Measurements from ENCODE around the gene NEUROG1.

NEUROG1 gene

GRCh38 chr5:135494196-135494595 lies 41.6 kb downstream of the NEUROG1 start:
- H3K4me1 ChIP-seq = peaks cover 11% of the 10 kb centered on the region

GRCh38 chr5:135493406-135494180 lies 42.2 kb downstream of the NEUROG1 start:
- H3K27ac ChIP-seq = no peak overlapping the region
- no peak for TF ChIP-seq CTCF (IDR thresholded peaks at IDR 0.05)
- H2AFZ ChIP-seq = no peak overlapping the region
- H3K4me1 ChIP-seq = peaks cover 14% of the 10 kb centered on the region
- H3K36me3 ChIP-seq (ENCODE audit: control insufficient read depth, insufficient read depth, low read length) = no peaks in the 10 kb centered on the region
- H3K4me3 ChIP-seq (ENCODE audit: low read depth, low read length) = no peak overlapping the region
- no peaks in the 10 kb centered on the region for H3K9me3 ChIP-seq (ENCODE audit: control insufficient read depth, low read length)
- no peak overlapping the region for H3K9ac ChIP-seq
- H3K4me2 ChIP-seq (ENCODE audit: low read length) = no peak overlapping the region
- peaks cover 4% of the 10 kb centered on the region for H3K27me3 ChIP-seq (ENCODE audit: control insufficient read depth, insufficient read depth, low read length)
- no peaks in the 10 kb centered on the region for H3K79me2 ChIP-seq

More at GRCh38 chr5:135494196-135494595, 41.6 kb downstream of the NEUROG1 start:
- Histone ChIP-seq H3K4me3 (ENCODE audit: low read depth, low read length) (no peak overlapping the region), H3K4me2 (ENCODE audit: low read length) (no peak overlapping the region), H3K9ac (no peak overlapping the region), H3K27ac (no peak overlapping the region), H2AFZ (no peak overlapping the region), H3K9me3 (ENCODE audit: control insufficient read depth, low read length) (no peaks in the 10 kb centered on the region), H3K79me2 (no peaks in the 10 kb centered on the region), H3K36me3 (ENCODE audit: control insufficient read depth, insufficient read depth, low read length) (no peaks in the 10 kb centered on the region), H3K27me3 (ENCODE audit: control insufficient read depth, insufficient read depth, low read length) (peaks cover 4% of the 10 kb centered on the region)
- no peak for TF ChIP-seq CTCF (IDR thresholded peaks at IDR 0.05)

GRCh38 chr5:135492319-135492626 lies 43.5 kb downstream of the NEUROG1 start:
- H3K79me2 ChIP-seq = no peaks in the 10 kb centered on the region
- no peak for TF ChIP-seq CTCF (IDR thresholded peaks at IDR 0.05)
- H3K4me2 ChIP-seq (ENCODE audit: low read length) = no peak overlapping the region
- no peaks in the 10 kb centered on the region for H3K36me3 ChIP-seq (ENCODE audit: control insufficient read depth, insufficient read depth, low read length)
- H3K4me1 ChIP-seq = peaks cover 14% of the 10 kb centered on the region
- peaks cover 4% of the 10 kb centered on the region for H3K27me3 ChIP-seq (ENCODE audit: control insufficient read depth, insufficient read depth, low read length)
- no peak overlapping the region for H3K9ac ChIP-seq
- no peaks in the 10 kb centered on the region for H3K9me3 ChIP-seq (ENCODE audit: control insufficient read depth, low read length)
- H3K4me3 ChIP-seq (ENCODE audit: low read depth, low read length) = no peak overlapping the region
- H3K27ac ChIP-seq = no peak overlapping the region
- H2AFZ ChIP-seq = no peak overlapping the region

- TF ChIP-seq CTCF (IDR thresholded peaks at IDR 0.05) = no peak
- H3K27me3 ChIP-seq (ENCODE audit: control insufficient read depth, insufficient read depth, low read length) = peaks cover 4% of the 10 kb centered on the region
Observed at GRCh38 chr5:135491552-135492318, 44.0 kb downstream of the NEUROG1 start.

More at GRCh38 chr5:135491552-135492318, 44.0 kb downstream of the NEUROG1 start:
- H3K79me2 ChIP-seq = no peaks in the 10 kb centered on the region
- H3K4me3 ChIP-seq (ENCODE audit: low read depth, low read length) = no peak overlapping the region
- H3K36me3 ChIP-seq (ENCODE audit: control insufficient read depth, insufficient read depth, low read length) = no peaks in the 10 kb centered on the region
- peak overlapping the region; percentile 18 for H3K4me2 ChIP-seq (ENCODE audit: low read length)
- no peak overlapping the region for H2AFZ ChIP-seq
- H3K27ac ChIP-seq = no peak overlapping the region
- no peak overlapping the region for H3K9ac ChIP-seq
- no peaks in the 10 kb centered on the region for H3K9me3 ChIP-seq (ENCODE audit: control insufficient read depth, low read length)
- peaks cover 14% of the 10 kb centered on the region for H3K4me1 ChIP-seq

Measured in parathyroid adenoma (tissue), 2 donors.